IPS-18a (cell line): ENCODE measurements around the gene KRTAP10-6.
"Not testable (repeated sequence)": the region's sequence is repeated elsewhere in the genome, so short reads cannot be mapped to it uniquely, and the experiment has no call there.

ENCODE experiments used
- H3K27ac ChIP-seq: one replicate; pipeline ENCODE4 v1.5.1; 2013; ENCODE audit warnings: low read length
- H3K27me3 ChIP-seq: one replicate; pipeline ENCODE4 v1.6.1; 2013; ENCODE audit warnings: mild to moderate bottlenecking, low read length; ENCODE audit not compliant: control insufficient read depth, insufficient read depth
- H3K36me3 ChIP-seq: one replicate; pipeline ENCODE4 v1.6.1; 2013; ENCODE audit warnings: low read depth, low read length; ENCODE audit not compliant: control insufficient read depth
- H3K4me1 ChIP-seq: one replicate; pipeline ENCODE4 v1.6.1; 2013; ENCODE audit warnings: low read depth, low read length; ENCODE audit not compliant: control insufficient read depth
- H3K4me3 ChIP-seq: one replicate; pipeline ENCODE4 v1.5.1; 2013; ENCODE audit warnings: low read length
- H3K9ac ChIP-seq: one replicate; pipeline ENCODE4 v1.6.1; 2013; ENCODE audit warnings: mild to moderate bottlenecking, low read length, moderate library complexity
- H3K9me3 ChIP-seq: one replicate; pipeline ENCODE4 v1.6.1; 2013; ENCODE audit warnings: low read depth, low read length; ENCODE audit not compliant: control insufficient read depth

The KRTAP10-6 gene

DNA sequence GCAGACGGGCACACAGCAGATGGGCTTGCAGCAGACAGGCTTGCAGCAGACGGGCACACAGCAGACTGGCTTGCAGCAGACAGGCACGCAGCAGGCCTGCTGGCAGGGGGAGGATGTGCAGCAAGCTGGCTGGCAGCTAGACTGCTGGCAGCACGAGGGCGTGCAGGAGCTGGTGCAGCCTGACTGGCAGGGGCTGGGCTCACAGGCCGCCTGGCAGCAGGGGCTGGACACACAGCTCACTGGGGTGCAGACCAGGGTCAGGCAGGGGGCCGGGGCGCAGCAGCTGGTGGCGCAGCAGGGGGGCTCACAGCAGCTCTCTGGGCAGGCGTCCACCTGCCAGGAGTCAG, 34.0 kb downstream of the KRTAP10-6 start:
- not testable (repeated sequence) for H3K4me3 ChIP-seq, H3K27me3 ChIP-seq, H3K9ac ChIP-seq, H3K9me3 ChIP-seq, H3K27ac ChIP-seq, H3K4me1 ChIP-seq, H3K36me3 ChIP-seq

GRCh38 chr21:44557491-44558328, 34.6 kb downstream of the KRTAP10-6 start:
- no peak overlapping the region for H3K9ac ChIP-seq
- no peak overlapping the region for H3K27ac ChIP-seq
- H3K9me3 ChIP-seq, result no peaks in the 10 kb centered on the region
- H3K4me1 ChIP-seq, result peaks cover 4% of the 10 kb centered on the region
- no peaks in the 10 kb centered on the region for H3K27me3 ChIP-seq
- no peak overlapping the region for H3K4me3 ChIP-seq
- no peaks in the 10 kb centered on the region for H3K36me3 ChIP-seq

- Histone ChIP-seq H3K9me3 (no peaks in the 10 kb centered on the region), H3K9ac (no peak overlapping the region), H3K36me3 (no peaks in the 10 kb centered on the region), H3K27ac (no peak overlapping the region), H3K4me3 (no peak overlapping the region), H3K4me1 (peaks cover 10% of the 10 kb centered on the region), H3K27me3 (no peaks in the 10 kb centered on the region)
These were observed 35.4 kb downstream of the KRTAP10-6 start for GRCh38 chr21:44556879-44557278.

- Histone ChIP-seq H3K27me3 (no peaks in the 10 kb centered on the region), H3K36me3 (no peaks in the 10 kb centered on the region), H3K4me1 (peaks cover 10% of the 10 kb centered on the region)
These were observed 37.0 kb downstream of the KRTAP10-6 start for GRCh38 chr21:44555200-44555875.

GRCh38 chr21:44552681-44553080, 39.6 kb downstream of the KRTAP10-6 start:
- Histone ChIP-seq H3K4me3 (no peak overlapping the region), H3K9ac (no peak overlapping the region), H3K27ac (no peak overlapping the region), H3K36me3 (no peaks in the 10 kb centered on the region), H3K27me3 (no peaks in the 10 kb centered on the region), H3K9me3 (no peaks in the 10 kb centered on the region), H3K4me1 (peaks cover 30% of the 10 kb centered on the region)

More at GRCh38 chr21:44555200-44555875, 37.0 kb downstream of the KRTAP10-6 start:
- no peak overlapping the region for H3K4me3 ChIP-seq
- H3K9me3 ChIP-seq, result no peaks in the 10 kb centered on the region
- no peak overlapping the region for H3K9ac ChIP-seq
- H3K27ac ChIP-seq, result no peak overlapping the region

GRCh38 chr21:44552136-44552535, 40.2 kb downstream of the KRTAP10-6 start:
- H3K36me3 ChIP-seq, result no peaks in the 10 kb centered on the region
- H3K4me1 ChIP-seq, result peaks cover 33% of the 10 kb centered on the region
- no peak overlapping the region for H3K27ac ChIP-seq
- peaks cover 3% of the 10 kb centered on the region for H3K9me3 ChIP-seq
- no peak overlapping the region for H3K4me3 ChIP-seq
- H3K9ac ChIP-seq, result no peak overlapping the region
- no peaks in the 10 kb centered on the region for H3K27me3 ChIP-seq

DNA sequence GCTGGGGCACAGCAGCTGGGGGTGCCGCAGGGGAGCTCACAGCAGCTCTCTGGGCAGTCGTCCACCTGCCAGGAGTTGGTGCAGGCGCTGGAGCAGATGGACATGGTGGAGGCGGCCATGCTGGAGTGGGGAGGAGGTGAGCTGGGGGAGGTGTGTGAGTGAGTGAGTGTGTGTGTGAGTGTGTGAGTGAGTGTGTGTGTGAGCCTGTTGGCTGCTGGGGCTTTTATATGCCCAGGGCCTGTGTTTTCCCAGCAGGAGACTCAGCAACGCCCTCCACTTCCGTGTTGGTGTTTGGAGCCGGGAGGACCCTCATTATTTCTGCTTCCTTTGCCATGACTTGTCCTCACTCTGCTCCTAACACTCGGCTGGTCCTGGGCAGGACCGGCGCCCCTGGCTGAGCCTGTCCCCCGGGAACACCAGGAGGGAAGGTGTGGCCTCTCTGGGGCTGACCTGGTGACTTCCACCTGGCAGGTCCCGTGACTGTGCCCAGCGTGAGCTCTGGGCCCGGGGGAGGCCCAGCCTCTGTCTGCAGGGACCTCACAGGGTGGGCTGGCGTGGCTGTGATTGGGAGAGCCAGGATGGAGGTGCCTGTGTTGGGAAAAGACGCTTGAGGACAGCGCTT, 40.9 kb downstream of the KRTAP10-6 start, which contains the start of gene KRTAP10-2:
KRTAP10-2 (minus strand) TSS at position 166 of the 622 bp plus-strand sequence; CDS start at position 119, 47 bp downstream.
- peaks cover 33% of the 10 kb centered on the region for H3K4me1 ChIP-seq
- no peak within 1 kb of the TSS for H3K27ac ChIP-seq
- no peaks in the 10 kb centered on the region for H3K27me3 ChIP-seq
- H3K9ac ChIP-seq, result no peak within 1 kb of the TSS
- H3K36me3 ChIP-seq, result no peaks in the 10 kb centered on the region
- peaks cover 8% of the 10 kb centered on the region for H3K9me3 ChIP-seq
- H3K4me3 ChIP-seq, result no peak within 1 kb of the TSS

DNA sequence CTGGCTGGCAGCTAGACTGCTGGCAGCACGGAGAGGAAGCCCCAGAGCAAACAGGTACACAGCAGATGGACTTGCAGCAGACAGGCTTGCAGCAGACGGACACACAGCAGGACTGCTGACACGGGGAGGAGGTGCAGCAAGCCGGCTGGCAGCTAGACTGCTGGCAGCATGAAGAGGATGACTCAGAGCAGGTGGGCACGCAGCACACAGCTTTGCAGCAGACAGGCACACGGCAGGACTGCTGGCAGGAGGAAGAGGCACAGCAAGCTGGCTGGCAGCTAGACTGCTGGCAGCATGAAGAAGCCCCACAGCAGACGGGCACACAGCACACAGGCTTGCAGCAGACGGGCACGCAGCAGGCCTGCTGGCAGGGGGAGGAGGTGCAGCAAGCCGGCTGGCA, 41.5 kb downstream of the KRTAP10-6 start:
- Histone ChIP-seq H3K36me3 (no peaks in the 10 kb centered on the region), H3K27ac (no peak overlapping the region), H3K4me1 (peaks cover 33% of the 10 kb centered on the region), H3K9me3 (peaks cover 8% of the 10 kb centered on the region), H3K4me3 (no peak overlapping the region), H3K9ac (no peak overlapping the region), H3K27me3 (no peaks in the 10 kb centered on the region)

- H3K4me1 ChIP-seq, result peaks cover 33% of the 10 kb centered on the region
- H3K36me3 ChIP-seq, H3K27me3 ChIP-seq, H3K4me3 ChIP-seq, H3K27ac ChIP-seq, H3K9me3 ChIP-seq, H3K9ac ChIP-seq: not testable (repeated sequence)
These were observed 42.0 kb downstream of the KRTAP10-6 start for GRCh38 chr21:44550285-44550684.

GRCh38 chr21:44549525-44550211, 42.6 kb downstream of the KRTAP10-6 start:
- H3K9me3 ChIP-seq, result peaks cover 8% of the 10 kb centered on the region
- no peaks in the 10 kb centered on the region for H3K27me3 ChIP-seq
- H3K36me3 ChIP-seq, result no peaks in the 10 kb centered on the region
- H3K27ac ChIP-seq, result peak overlapping the region; percentile 85
- no peak overlapping the region for H3K4me3 ChIP-seq
- H3K4me1 ChIP-seq, result peaks cover 33% of the 10 kb centered on the region
- peak overlapping the region; percentile 50 for H3K9ac ChIP-seq

DNA sequence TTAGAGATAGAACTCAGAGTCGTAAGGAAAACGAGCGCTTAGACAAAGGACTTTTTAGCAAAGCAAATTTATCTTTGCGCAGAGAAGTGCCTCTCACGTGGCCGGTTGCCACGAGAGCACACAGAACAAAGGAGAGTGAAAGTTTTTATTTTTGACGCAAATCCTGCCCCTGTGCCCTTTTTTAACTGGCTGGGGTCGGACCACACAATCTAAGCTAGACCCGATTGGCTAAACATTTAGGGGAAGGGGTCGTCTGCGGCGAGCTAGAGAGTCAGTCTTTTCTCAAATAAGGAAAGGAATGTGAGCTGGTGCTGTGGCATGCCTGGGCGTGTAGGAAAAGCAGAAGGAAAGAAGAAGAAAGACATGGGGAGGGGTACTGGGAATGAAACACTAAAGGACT, 43.4 kb downstream of the KRTAP10-6 start:
- Histone ChIP-seq H3K4me1 (peaks cover 33% of the 10 kb centered on the region), H3K9me3 (peaks cover 8% of the 10 kb centered on the region), H3K9ac (peak overlapping the region; percentile 50), H3K36me3 (no peaks in the 10 kb centered on the region), H3K4me3 (peak overlapping the region; percentile 22), H3K27me3 (no peaks in the 10 kb centered on the region), H3K27ac (peak overlapping the region; percentile 85)
